Measurements from ENCODE around the gene C4orf17.

DNA sequence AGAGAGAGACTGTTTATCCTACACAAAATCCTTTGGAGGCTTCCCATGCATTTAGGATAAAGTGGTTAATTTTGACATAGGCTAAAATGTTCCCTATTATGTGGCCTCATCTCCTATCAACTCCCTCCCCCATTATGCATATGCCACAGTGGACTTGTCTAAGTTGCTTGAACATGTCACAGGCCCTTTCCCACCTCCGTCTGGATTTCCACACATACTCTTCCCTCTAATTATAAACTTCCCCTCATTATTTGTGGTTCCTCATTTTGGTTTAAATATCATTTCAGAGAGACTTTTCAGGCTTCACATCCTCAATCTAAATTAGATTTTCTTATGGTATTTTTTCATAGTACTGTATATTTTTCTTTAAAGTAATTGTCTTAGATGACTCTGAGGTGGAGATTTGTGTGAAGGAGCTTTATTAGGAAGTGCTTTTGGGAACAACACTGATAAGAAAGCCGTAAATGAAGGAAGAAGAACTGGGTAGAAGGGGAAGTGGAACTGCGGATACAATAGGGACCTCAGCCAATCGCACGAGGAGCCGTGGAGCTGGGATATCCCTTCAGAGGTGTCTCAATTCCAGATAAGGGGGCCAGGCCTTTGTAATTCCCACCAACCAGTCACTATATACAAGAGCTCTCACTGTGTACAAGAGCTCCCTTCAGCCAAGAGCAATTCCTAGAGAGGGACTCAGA lies 7.9 kb downstream of the C4orf17 start:
- TF ChIP-seq EZH2phosphoT487 (IDR thresholded peaks at IDR 0.05; ENCODE audit: insufficient read depth, low read depth) (no peak), EZH2 (IDR thresholded peaks at IDR 0.05; ENCODE audit: insufficient read depth, poor library complexity, severe bottlenecking) (no peak)
